SH-SY5Y (cell line): ENCODE measurements around the gene ABHD4.

Source experiments
- GATA2 ChIP-seq: IDR thresholded peaks from 2 replicates; pipeline ENCODE4 v1.6.1; 2011; ENCODE audit warnings: mild to moderate bottlenecking, low read depth, low read length
- GATA3 ChIP-seq: IDR thresholded peaks from 2 replicates; pipeline ENCODE4 v1.6.1; 2011; ENCODE audit warnings: low read depth, mild to moderate bottlenecking, low read length, moderate library complexity

- TF ChIP-seq GATA2, result no peak
- TF ChIP-seq GATA3, result no peak
Measured at GRCh38 chr14:22555384-22556011, 42.6 kb upstream of the ABHD4 start.
